Adrenal gland (tissue), 12 donors: Measurements from ENCODE around the gene OR6M1. TPM values are rescaled to one million over a fixed set of nuclear protein-coding genes. Genes with fewer than 3 reads are reported as not detected.

Experiments
- DNase-seq, 7 donors: peaks; one replicate each; pipeline ENCODE4 v3.0.0-alpha.2; 2019 to 2020
- H3K27ac ChIP-seq, 5 donors: fragments of 200-600 bp; sonication (generic) in 4 of 5; 1 replicate in 3 of 5; 2 replicates in 2 of 5; pipeline versions ENCODE4 v1.5.1 to v1.8.0; 2016 to 2020; ENCODE audit warnings: mild to moderate bottlenecking in 1 of 5
- H3K27me3 ChIP-seq: fragments of 200-600 bp; 2 replicates; pipeline ENCODE4 v1.8.0; 2021
- H3K36me3 ChIP-seq, 2 donors: fragments of 200-600 bp; replicated peaks in 1 of 2; 1 replicate in 1 of 2; 2 replicates in 1 of 2; pipeline versions ENCODE4 v1.5.1 to v1.8.0; 2018 to 2022
- H3K4me1 ChIP-seq, 2 donors: fragments of 200-600 bp; replicated peaks in 1 of 2; 1 replicate in 1 of 2; 2 replicates in 1 of 2; pipeline versions ENCODE4 v1.5.1 to v1.8.0; 2018 to 2021
- H3K4me3 ChIP-seq, 4 donors: fragments of 200-600 bp; sonication (generic) in 3 of 4; one replicate each; pipeline ENCODE4 v1.5.1; 2016 to 2018
- H3K9me3 ChIP-seq, 3 donors: fragments of 200-600 bp; sonication (generic) in 1 of 3; replicated peaks in 1 of 3; 1 replicate in 2 of 3; 2 replicates in 1 of 3; pipeline versions ENCODE4 v1.5.1 to v1.8.0; 2016 to 2021
- CTCF ChIP-seq, 6 experiments: fragments of 450-650 bp in 4 of 6; fragments of 200-600 bp in 2 of 6; sonication (generic) in 1 of 6; IDR thresholded peaks; 1 replicate in 5 of 6; 2 replicates in 1 of 6; pipeline versions ENCODE4 v1.5.1 to v1.8.0; 2016 to 2021; ENCODE audit warnings: antibody characterized with exemption in 6 of 6, mild to moderate bottlenecking in 2 of 6, moderate library complexity in 1 of 6
- POLR2A ChIP-seq, 2 donors: fragments of 450-650 bp; IDR thresholded peaks; one replicate each; pipeline ENCODE4 v1.6.1; 2017; ENCODE audit warnings: antibody characterized with exemption in 2 of 2, mild to moderate bottlenecking in 2 of 2, moderate library complexity in 1 of 2
- WGBS, 4 donors: extraction: QIAGEN DNeasy Blood & Tissue Kit in 2 of 4; methylation state at CpG; one replicate each; pipeline versions ENCODE4 v1.1.5 to v1.1.7; 2013 to 2017; 5-methylcytosine and 5-hydroxymethylcytosine counted together
- intact Hi-C, 2 donors: fragments of 100-400 bp; cut with DNase I; formaldehyde crosslinking; loops; one replicate each; pipeline versions ENCODE4 v1.14.1 to v1.15.0; 2022 to 2023
- polyA plus RNA-seq, 3 donors: library from polyadenylated mRNA; stranded (reverse); fragments of 200-250 nt in 2 of 3; fragments of 350-450 nt in 1 of 3; fragmentation: Illumina TruSeq in 1 of 3; extraction: RNeasy Lipid Tissue Mini Kit (QIAGEN cat#74804) in 1 of 3; gene quantifications; one replicate each; pipeline ENCODE4 v1.2.3, GENCODE V29; 2013 to 2014
- total RNA-seq, 9 donors: library from RNA; depleted of rRNA in 4 of 9; stranded (reverse); fragments of >200 nt in 4 of 9; fragments of 120-200 nt in 1 of 9; fragmentation: NEBNext Ultra II Directional in 1 of 9; extraction: Animal tissue kit (Norgen Biotek cat#: 25700) in 1 of 9; gene quantifications; one replicate each; pipeline versions ENCODE4 v1.1.0 to v1.2.4, GENCODE V29; 2013 to 2023
- donor health status: healthy with polysubstance abuse.
- donor health status: Bipolar disorder and iron deficiency.
- donor health status: DM: yes; HTN: yes; CAD: no.
- donor health status: DM: no; HTN: no; CAD: no.
- donor health status: DM: no; HTN: no; CAD: no.
- donor health status: DM: yes; HTN: yes; CAD: no.

The OR6M1 gene
- total and polyA plus RNA-seq, 12 donors, result not detected

- DNase-seq, result no peak
- TF ChIP-seq CTCF (IDR thresholded peaks at IDR 0.05) (no peak), POLR2A (IDR thresholded peaks at IDR 0.05) (no peak)
- 72 to 90% (median 77%) methylated on average over 1 of the region's 1 CpG for WGBS, 4 donors
- H3K9me3 ChIP-seq, result no peaks in the 10 kb centered on the region
- no peaks in the 10 kb centered on the region for H3K27me3 ChIP-seq
- no peak overlapping the region for H3K27ac ChIP-seq
- no peak overlapping the region for H3K4me3 ChIP-seq
- H3K4me1 ChIP-seq, result no peaks in the 10 kb centered on the region
- no peaks in the 10 kb centered on the region for H3K36me3 ChIP-seq
- intact Hi-C loops, result no loop called here
Observed at GRCh38 chr11:123775289-123775688, 30.9 kb downstream of the OR6M1 start.

DNA sequence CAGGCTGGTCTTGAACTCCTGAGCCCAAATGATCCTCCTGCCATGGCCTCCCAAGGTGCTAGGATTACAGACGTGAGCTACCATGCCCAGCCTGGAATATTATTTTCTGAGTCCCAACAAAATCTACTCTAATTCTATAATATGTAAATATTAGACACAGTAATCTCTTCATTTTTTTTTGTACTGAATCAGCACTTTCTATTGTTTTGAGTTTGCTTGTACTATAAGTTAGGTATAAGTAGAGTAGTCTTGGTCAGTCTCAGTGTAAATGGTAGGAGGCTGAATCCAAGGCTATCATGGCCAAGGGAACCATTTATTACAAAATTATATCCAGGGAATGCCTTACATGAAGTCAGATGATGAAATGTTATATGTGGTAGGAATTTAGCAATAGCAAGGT is 32.2 kb downstream of the OR6M1 start:
- WGBS, 4 donors, result 71 to 96% (median 79%) methylated on average over 1 of the region's 1 CpG
- Histone ChIP-seq H3K4me1 (no peaks in the 10 kb centered on the region), H3K27me3 (no peaks in the 10 kb centered on the region), H3K36me3 (no peaks in the 10 kb centered on the region), H3K4me3 (no peak overlapping the region), H3K27ac (no peak overlapping the region), H3K9me3 (no peaks in the 10 kb centered on the region)
- DNase-seq, result no peak
- intact Hi-C loops, result no loop called here
- TF ChIP-seq CTCF (IDR thresholded peaks at IDR 0.05) (no peak), POLR2A (IDR thresholded peaks at IDR 0.05) (no peak)

DNA sequence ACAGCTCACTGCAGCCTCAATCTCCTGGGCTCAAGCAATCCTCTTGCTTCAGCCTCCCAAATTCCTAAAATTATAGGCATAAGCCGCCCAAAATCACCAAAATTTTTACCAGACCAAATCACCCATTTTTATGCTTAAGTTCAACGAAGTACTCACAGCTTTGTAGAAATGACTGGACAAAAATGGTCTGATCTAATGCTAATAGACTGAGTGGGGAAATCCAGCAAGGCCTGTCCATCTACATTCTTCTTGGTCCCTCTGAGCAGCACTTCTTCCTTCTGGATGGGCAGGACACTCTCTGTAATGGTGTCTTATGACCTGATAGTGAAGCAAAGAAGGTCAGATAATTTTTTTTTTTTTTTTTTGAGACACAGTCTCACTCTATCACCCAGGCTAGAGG is 33.1 kb downstream of the OR6M1 start:
- WGBS, 4 donors, result 72 to 85% (median 82%) methylated on average over 2 of the region's 2 CpGs
- Histone ChIP-seq H3K27me3 (no peaks in the 10 kb centered on the region), H3K4me1 (no peaks in the 10 kb centered on the region), H3K27ac (no peak overlapping the region), H3K9me3 (no peaks in the 10 kb centered on the region), H3K4me3 (no peak overlapping the region), H3K36me3 (no peaks in the 10 kb centered on the region)
- intact Hi-C loops, result no loop called here
- TF ChIP-seq CTCF (IDR thresholded peaks at IDR 0.05) (no peak), POLR2A (IDR thresholded peaks at IDR 0.05) (no peak)
- DNase-seq, result no peak

DNA sequence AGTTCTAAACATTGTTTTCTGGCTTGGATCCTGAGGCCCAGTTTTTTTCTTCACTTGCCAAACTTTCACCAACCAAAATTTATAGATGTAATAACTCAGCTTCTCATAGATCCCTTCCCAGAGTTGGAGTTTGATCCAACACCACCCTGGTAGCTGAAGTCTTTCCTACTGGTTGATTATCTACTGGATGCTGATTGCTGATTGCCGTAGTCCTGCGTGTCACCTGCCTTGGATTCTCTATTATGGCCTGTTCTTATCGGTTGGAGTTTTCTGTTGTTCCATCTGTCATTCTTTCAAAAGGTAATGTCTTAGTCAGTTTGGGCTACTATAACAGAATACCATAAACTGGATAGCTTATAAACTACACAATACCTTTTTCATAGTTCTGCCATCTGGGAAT is 34.5 kb downstream of the OR6M1 start:
- Histone ChIP-seq H3K27me3 (no peaks in the 10 kb centered on the region), H3K4me3 (no peak overlapping the region), H3K4me1 (no peaks in the 10 kb centered on the region), H3K27ac (no peak overlapping the region), H3K36me3 (no peaks in the 10 kb centered on the region), H3K9me3 (no peaks in the 10 kb centered on the region)
- no peak for TF ChIP-seq POLR2A (IDR thresholded peaks at IDR 0.05)
- no peak for TF ChIP-seq CTCF (IDR thresholded peaks at IDR 0.05)
- 92 to 97% (median 94%) methylated on average over 3 of the region's 3 CpGs for WGBS, 4 donors
- no peak for DNase-seq
- intact Hi-C loops, result no loop called here
